ENCODE measurements around the gene LRGUK. TPM values are rescaled to one million over a fixed set of nuclear protein-coding genes. Genes with fewer than 3 reads are reported as not detected.

The LRGUK gene
- polyA plus RNA-seq, 1 donor from 2014 or later = 0.08 TPM

GRCh38 chr7:134187893-134188292 is 60.8 kb downstream of the LRGUK start:
- peaks cover 2% of the 10 kb centered on the region for H3K27me3 Mint-ChIP-seq
- no peaks in the 10 kb centered on the region for H3K36me3 Mint-ChIP-seq
- H3K27ac Mint-ChIP-seq = no peak overlapping the region
- H3K9me3 Mint-ChIP-seq = no peaks in the 10 kb centered on the region
- no peaks in the 10 kb centered on the region for H3K4me1 Mint-ChIP-seq
- no peak overlapping the region for H3K4me3 Mint-ChIP-seq

GRCh38 chr7:134188311-134188710 is 61.2 kb downstream of the LRGUK start:
- no peaks in the 10 kb centered on the region for H3K9me3 Mint-ChIP-seq
- peak overlapping the region in 1 of 4 donors; percentile 11 for H3K4me3 Mint-ChIP-seq
- no peak overlapping the region for H3K27ac Mint-ChIP-seq
- peaks cover 2% of the 10 kb centered on the region for H3K27me3 Mint-ChIP-seq
- H3K36me3 Mint-ChIP-seq = no peaks in the 10 kb centered on the region
- no peaks in the 10 kb centered on the region for H3K4me1 Mint-ChIP-seq

- Mint-ChIP-seq H3K9me3 (no peaks in the 10 kb centered on the region), H3K27ac (no peak overlapping the region), H3K4me1 (no peaks in the 10 kb centered on the region), H3K27me3 (peaks cover 2% of the 10 kb centered on the region), H3K4me3 (no peak overlapping the region), H3K36me3 (no peaks in the 10 kb centered on the region)
Measured at GRCh38 chr7:134189559-134189958, 62.4 kb downstream of the LRGUK start.

- Mint-ChIP-seq H3K4me1 (no peaks in the 10 kb centered on the region), H3K36me3 (no peaks in the 10 kb centered on the region), H3K9me3 (no peaks in the 10 kb centered on the region), H3K27ac (no peak overlapping the region), H3K27me3 (no peaks in the 10 kb centered on the region), H3K4me3 (no peak overlapping the region)
Measured at GRCh38 chr7:134191876-134192275, 64.7 kb downstream of the LRGUK start.

GRCh38 chr7:134193240-134193639 is 66.1 kb downstream of the LRGUK start:
- Mint-ChIP-seq H3K4me1 (no peaks in the 10 kb centered on the region), H3K36me3 (no peaks in the 10 kb centered on the region), H3K27me3 (no peaks in the 10 kb centered on the region), H3K27ac (no peak overlapping the region), H3K4me3 (no peak overlapping the region), H3K9me3 (no peaks in the 10 kb centered on the region)

- Mint-ChIP-seq H3K4me3 (no peak overlapping the region), H3K9me3 (no peaks in the 10 kb centered on the region), H3K4me1 (no peaks in the 10 kb centered on the region), H3K36me3 (no peaks in the 10 kb centered on the region), H3K27me3 (no peaks in the 10 kb centered on the region), H3K27ac (no peak overlapping the region)
Measured at GRCh38 chr7:134195252-134195651, 68.1 kb downstream of the LRGUK start.

GRCh38 chr7:134196439-134196838 is 69.3 kb downstream of the LRGUK start:
- H3K9me3 Mint-ChIP-seq = no peaks in the 10 kb centered on the region
- no peaks in the 10 kb centered on the region for H3K27me3 Mint-ChIP-seq
- no peaks in the 10 kb centered on the region for H3K4me1 Mint-ChIP-seq
- no peaks in the 10 kb centered on the region for H3K36me3 Mint-ChIP-seq
- H3K27ac Mint-ChIP-seq = no peak overlapping the region
- no peak overlapping the region for H3K4me3 Mint-ChIP-seq

GRCh38 chr7:134197345-134197744 is 70.2 kb downstream of the LRGUK start:
- no peaks in the 10 kb centered on the region for H3K9me3 Mint-ChIP-seq
- H3K27ac Mint-ChIP-seq = no peak overlapping the region
- no peaks in the 10 kb centered on the region for H3K36me3 Mint-ChIP-seq
- H3K27me3 Mint-ChIP-seq = no peaks in the 10 kb centered on the region
- H3K4me1 Mint-ChIP-seq = no peaks in the 10 kb centered on the region
- no peak overlapping the region for H3K4me3 Mint-ChIP-seq

- no peak overlapping the region for H3K27ac Mint-ChIP-seq
- no peaks in the 10 kb centered on the region for H3K4me1 Mint-ChIP-seq
- no peaks in the 10 kb centered on the region for H3K27me3 Mint-ChIP-seq
- H3K4me3 Mint-ChIP-seq = no peak overlapping the region
- H3K9me3 Mint-ChIP-seq = no peaks in the 10 kb centered on the region
- H3K36me3 Mint-ChIP-seq = peaks cover 2% of the 10 kb centered on the region
Measured at GRCh38 chr7:134200970-134201369, 73.8 kb downstream of the LRGUK start.

- Mint-ChIP-seq H3K27me3 (no peaks in the 10 kb centered on the region), H3K27ac (no peak overlapping the region), H3K4me1 (no peaks in the 10 kb centered on the region), H3K9me3 (no peaks in the 10 kb centered on the region), H3K36me3 (peaks cover 2% of the 10 kb centered on the region), H3K4me3 (no peak overlapping the region)
Measured at GRCh38 chr7:134201569-134202261, 74.6 kb downstream of the LRGUK start.

- Mint-ChIP-seq H3K27ac (no peak overlapping the region), H3K27me3 (no peaks in the 10 kb centered on the region), H3K4me3 (no peak overlapping the region), H3K9me3 (no peaks in the 10 kb centered on the region), H3K36me3 (peaks cover 2% of the 10 kb centered on the region), H3K4me1 (no peaks in the 10 kb centered on the region)
Measured at GRCh38 chr7:134203186-134203889, 76.2 kb downstream of the LRGUK start.

- H3K4me1 Mint-ChIP-seq = no peaks in the 10 kb centered on the region
- H3K27me3 Mint-ChIP-seq = no peaks in the 10 kb centered on the region
- no peaks in the 10 kb centered on the region for H3K9me3 Mint-ChIP-seq
- no peak overlapping the region for H3K27ac Mint-ChIP-seq
- no peak overlapping the region for H3K4me3 Mint-ChIP-seq
- peaks cover 4% of the 10 kb centered on the region for H3K36me3 Mint-ChIP-seq
Measured at GRCh38 chr7:134209322-134210015, 82.3 kb downstream of the LRGUK start.

- no peaks in the 10 kb centered on the region for H3K4me1 Mint-ChIP-seq
- H3K27me3 Mint-ChIP-seq = no peaks in the 10 kb centered on the region
- peaks cover 4% of the 10 kb centered on the region for H3K36me3 Mint-ChIP-seq
- peak overlapping the region in 1 of 3 donors; percentile 69 for H3K27ac Mint-ChIP-seq
- H3K4me3 Mint-ChIP-seq = no peak overlapping the region
- no peaks in the 10 kb centered on the region for H3K9me3 Mint-ChIP-seq
Measured at GRCh38 chr7:134210227-134210626, 83.1 kb downstream of the LRGUK start.

GRCh38 chr7:134210976-134211663 is 84.0 kb downstream of the LRGUK start:
- H3K27me3 Mint-ChIP-seq = no peaks in the 10 kb centered on the region
- H3K4me3 Mint-ChIP-seq = no peak overlapping the region
- H3K9me3 Mint-ChIP-seq = no peaks in the 10 kb centered on the region
- H3K27ac Mint-ChIP-seq = peak overlapping the region in 1 of 3 donors; percentile 35
- H3K36me3 Mint-ChIP-seq = peaks cover 4% of the 10 kb centered on the region
- H3K4me1 Mint-ChIP-seq = no peaks in the 10 kb centered on the region

GRCh38 chr7:134211817-134212216 is 84.7 kb downstream of the LRGUK start:
- H3K27ac Mint-ChIP-seq = peak overlapping the region in 1 of 3 donors; percentile 35
- H3K4me1 Mint-ChIP-seq = no peaks in the 10 kb centered on the region
- H3K27me3 Mint-ChIP-seq = no peaks in the 10 kb centered on the region
- peaks cover 4% of the 10 kb centered on the region for H3K36me3 Mint-ChIP-seq
- H3K9me3 Mint-ChIP-seq = no peaks in the 10 kb centered on the region
- no peak overlapping the region for H3K4me3 Mint-ChIP-seq
